Right lobe of liver (tissue), 6 donors: ENCODE results near the gene MYOM1. TPM values are rescaled to one million over a fixed set of nuclear protein-coding genes. Genes with fewer than 3 reads are reported as not detected.

Experiments used
- ATAC-seq, 4 donors: fragments of 200-7000 bp; cut with Tn5 transposase; one replicate each; pipeline ENCODE4 v1.9.1; 2020; ENCODE audit warnings: mild to moderate bottlenecking in 4 of 4, moderate library complexity in 4 of 4
- DNase-seq, 3 donors: peaks; one replicate each; pipeline ENCODE4 v3.0.0-alpha.2; 2020
- H3K27ac ChIP-seq, 3 donors: fragments of 200-600 bp; one replicate each; pipeline ENCODE4 v1.8.0; 2022
- H3K27me3 ChIP-seq, 2 donors: fragments of 200-600 bp; one replicate each; pipeline ENCODE4 v1.8.0; 2022
- H3K36me3 ChIP-seq, 4 donors: fragments of 200-600 bp; sonication (generic) in 1 of 4; one replicate each; pipeline versions ENCODE4 v1.5.1 to v1.8.0; 2017 to 2022; ENCODE audit warnings: control low read depth in 1 of 4
- H3K4me1 ChIP-seq, 4 donors: fragments of 200-600 bp; sonication (generic) in 1 of 4; one replicate each; pipeline versions ENCODE4 v1.5.1 to v1.8.0; 2017 to 2022; ENCODE audit warnings: control low read depth in 1 of 4
- H3K4me3 ChIP-seq, 3 donors: fragments of 200-600 bp; one replicate each; pipeline ENCODE4 v1.8.0; 2022
- H3K9me3 ChIP-seq, 4 donors: fragments of 200-600 bp; sonication (generic) in 1 of 4; one replicate each; pipeline versions ENCODE4 v1.5.1 to v1.8.0; 2017 to 2022; ENCODE audit warnings: control low read depth in 1 of 4
- POLR2A ChIP-seq: fragments of 450-650 bp; IDR thresholded peaks from one replicate; pipeline ENCODE4 v1.6.1; 2017; ENCODE audit warnings: antibody characterized with exemption, mild to moderate bottlenecking
- WGBS: methylation state at CpG from one replicate; pipeline ENCODE4 v1.1.6; 2018; ENCODE audit warnings: low coverage, low lambda C conversion rate; ENCODE audit not compliant: insufficient coverage; ENCODE audit errors: missing lambda C conversion rate; 5-methylcytosine and 5-hydroxymethylcytosine counted together
- intact Hi-C, 2 donors: fragments of 100-400 bp; cut with DNase I; formaldehyde crosslinking; loops; one replicate each; pipeline versions ENCODE4 v1.11.2 to v1.14.1; 2022
- total RNA-seq, 6 experiments: library from RNA; depleted of rRNA in 2 of 6; stranded (reverse); fragments of >200 nt in 2 of 6; fragmentation: NEBNext Ultra II Directional in 3 of 6; extraction: Animal tissue kit (Norgen Biotek cat#: 25700) in 3 of 6; gene quantifications; one replicate each; pipeline versions ENCODE4 v1.1.0 to v1.2.4, GENCODE V29; 2016 to 2023
- TF ChIP-seq, protein P1 (sequence below), 4 donors: fragments of 200-600 bp in 3 of 4; fragments of 450-650 bp in 1 of 4; IDR thresholded peaks; one replicate each; pipeline versions ENCODE4 v1.5.1 to v1.8.0; 2016 to 2022; ENCODE audit warnings: antibody characterized with exemption in 4 of 4, mild to moderate bottlenecking in 2 of 4
- donor health status: DM: no; HTN: yes; CAD: no.
- donor health status: DM: no; HTN: no; CAD: no.
- donor health status: DM: no; HTN: no; CAD: no.
- donor health status: DM: no; HTN: yes; CAD: no.
- donor health status: DM: no; HTN: yes; CAD: no.

Gene MYOM1
- total RNA-seq, 6 experiments from 2014 or later: 3.1 to 64.5 (median 19.1) TPM

DNA sequence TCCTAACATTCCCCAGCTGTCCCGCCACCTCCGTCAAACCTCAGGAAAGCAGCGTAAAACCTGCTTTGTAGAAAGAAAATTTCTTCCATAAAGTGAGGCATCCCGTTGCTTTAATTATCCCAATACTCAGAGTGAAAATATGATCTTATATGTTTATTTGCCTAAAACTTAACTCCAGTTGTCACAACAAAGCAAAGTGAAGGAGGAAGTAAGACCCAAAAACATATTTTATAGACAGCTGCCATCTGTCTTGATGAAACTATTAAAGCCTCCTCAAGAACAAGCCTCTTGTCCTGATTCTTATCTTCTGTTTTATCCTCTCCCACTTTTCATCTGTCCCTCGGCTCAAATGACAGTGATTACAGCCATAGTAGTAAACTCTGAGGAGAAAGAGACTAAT is 177.9 kb downstream of the MYOM1 start:
- Histone ChIP-seq H3K27me3 (no peaks in the 10 kb centered on the region), H3K27ac (no peak overlapping the region), H3K4me3 (no peak overlapping the region), H3K4me1 (peaks cover 0 to 10% (median 5%) of the 10 kb centered on the region in 4 donors), H3K9me3 (no peaks in the 10 kb centered on the region), H3K36me3 (no peaks in the 10 kb centered on the region)
- 87% methylated on average over 5 of the region's 5 CpGs for WGBS
- intact Hi-C loops: no loop called here
- ATAC-seq: no peak
- no peak for DNase-seq
- TF ChIP-seq POLR2A: no peak
- TF ChIP-seq, protein P1, sequence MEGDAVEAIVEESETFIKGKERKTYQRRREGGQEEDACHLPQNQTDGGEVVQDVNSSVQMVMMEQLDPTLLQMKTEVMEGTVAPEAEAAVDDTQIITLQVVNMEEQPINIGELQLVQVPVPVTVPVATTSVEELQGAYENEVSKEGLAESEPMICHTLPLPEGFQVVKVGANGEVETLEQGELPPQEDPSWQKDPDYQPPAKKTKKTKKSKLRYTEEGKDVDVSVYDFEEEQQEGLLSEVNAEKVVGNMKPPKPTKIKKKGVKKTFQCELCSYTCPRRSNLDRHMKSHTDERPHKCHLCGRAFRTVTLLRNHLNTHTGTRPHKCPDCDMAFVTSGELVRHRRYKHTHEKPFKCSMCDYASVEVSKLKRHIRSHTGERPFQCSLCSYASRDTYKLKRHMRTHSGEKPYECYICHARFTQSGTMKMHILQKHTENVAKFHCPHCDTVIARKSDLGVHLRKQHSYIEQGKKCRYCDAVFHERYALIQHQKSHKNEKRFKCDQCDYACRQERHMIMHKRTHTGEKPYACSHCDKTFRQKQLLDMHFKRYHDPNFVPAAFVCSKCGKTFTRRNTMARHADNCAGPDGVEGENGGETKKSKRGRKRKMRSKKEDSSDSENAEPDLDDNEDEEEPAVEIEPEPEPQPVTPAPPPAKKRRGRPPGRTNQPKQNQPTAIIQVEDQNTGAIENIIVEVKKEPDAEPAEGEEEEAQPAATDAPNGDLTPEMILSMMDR (IDR thresholded peaks at IDR 0.05): no peak

DNA sequence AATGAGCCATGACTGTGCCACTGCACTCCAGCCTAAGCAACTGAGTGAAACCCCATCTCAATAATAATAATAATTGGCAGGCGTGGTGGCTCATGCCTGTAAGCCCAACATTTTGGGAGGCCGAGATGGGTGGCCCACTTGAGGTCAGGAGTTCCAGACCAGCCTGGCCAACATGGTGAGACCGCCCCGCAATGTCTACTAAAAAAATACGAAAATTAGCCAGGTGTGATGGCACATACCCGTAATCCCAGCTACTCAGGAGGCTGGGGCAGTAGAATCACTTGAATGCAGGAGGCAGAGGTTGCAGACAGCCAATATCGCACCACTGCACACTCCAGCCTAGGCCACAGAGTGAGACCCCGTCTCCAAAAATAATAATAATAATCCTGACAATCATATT is 178.9 kb downstream of the MYOM1 start:
- DNase-seq (no peak), ATAC-seq (no peak)
- Histone ChIP-seq H3K4me1 (peaks cover 0 to 10% (median 5%) of the 10 kb centered on the region in 4 donors), H3K9me3 (no peaks in the 10 kb centered on the region), H3K27ac (no peak overlapping the region), H3K27me3 (no peaks in the 10 kb centered on the region), H3K4me3 (no peak overlapping the region), H3K36me3 (no peaks in the 10 kb centered on the region)
- intact Hi-C loops: no loop called here
- TF ChIP-seq POLR2A: no peak
- 91% methylated on average over 3 of the region's 8 CpGs for WGBS

DNA sequence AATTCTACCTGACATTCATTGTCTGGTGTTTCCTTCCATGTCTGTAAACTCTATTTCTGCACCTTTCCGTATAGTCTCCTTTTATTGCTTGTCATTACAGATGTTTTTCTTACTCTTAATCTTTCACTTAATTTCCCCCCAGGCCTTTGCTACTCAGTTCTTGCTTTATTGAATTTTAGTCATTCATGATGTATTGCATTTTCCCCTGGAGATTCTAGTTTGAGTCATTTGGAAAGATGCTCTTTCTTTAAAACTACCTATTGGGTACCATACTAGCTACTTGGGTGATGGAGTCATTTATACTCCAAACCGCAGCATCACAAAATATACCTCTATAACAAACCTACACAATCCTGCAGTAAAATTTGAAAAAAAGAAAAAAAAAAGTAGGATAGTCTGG is 179.6 kb downstream of the MYOM1 start:
- Histone ChIP-seq H3K4me3 (no peak overlapping the region), H3K27me3 (no peaks in the 10 kb centered on the region), H3K9me3 (no peaks in the 10 kb centered on the region), H3K36me3 (no peaks in the 10 kb centered on the region), H3K4me1 (peaks cover 0 to 7% (median 2%) of the 10 kb centered on the region in 4 donors), H3K27ac (no peak overlapping the region)
- WGBS: 91% methylated on average over 2 of the region's 2 CpGs
- DNase-seq (no peak), ATAC-seq (no peak)
- TF ChIP-seq, protein P1 (IDR thresholded peaks at IDR 0.05): no peak
- no peak for TF ChIP-seq POLR2A
- intact Hi-C loops: no loop called here

DNA sequence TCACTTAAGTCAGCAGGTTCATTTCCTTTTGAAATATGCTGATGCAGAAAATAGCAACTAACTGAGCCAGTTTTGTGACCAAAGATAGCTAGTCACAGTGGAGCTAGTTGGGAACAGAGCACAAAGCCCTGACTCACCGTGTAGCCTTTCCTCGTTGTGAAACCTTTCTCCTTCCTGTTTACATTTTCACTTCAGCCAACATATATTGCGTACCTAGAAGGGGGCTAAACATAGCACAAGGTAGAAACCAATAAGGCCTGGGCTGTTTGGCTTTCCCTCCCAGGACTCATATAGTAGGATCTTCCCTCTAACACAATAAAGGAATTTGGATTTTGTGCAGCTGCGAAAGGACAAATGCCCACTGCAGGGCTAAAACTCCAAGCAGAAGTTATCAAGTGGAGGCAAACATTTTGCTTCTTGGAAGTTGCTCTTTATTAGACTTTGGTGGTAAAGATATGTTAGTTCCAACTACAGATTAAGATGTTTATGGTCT is 182.3 kb downstream of the MYOM1 start:
- Histone ChIP-seq H3K4me3 (no peak overlapping the region), H3K27ac (peak overlapping the region in 2 of 3 donors; percentile 46 to 54), H3K4me1 (peaks cover 0 to 3% (median 0%) of the 10 kb centered on the region in 4 donors), H3K36me3 (no peaks in the 10 kb centered on the region), H3K9me3 (no peaks in the 10 kb centered on the region), H3K27me3 (no peaks in the 10 kb centered on the region)
- 14% methylated on average over 4 of the region's 4 CpGs for WGBS
- DNase-seq (peak in 1 of 3 donors; percentile 40), ATAC-seq (peak; percentile 90 to 98 (median 96))
- intact Hi-C loops: no loop called here
- no peak for TF ChIP-seq POLR2A
- TF ChIP-seq, protein P1 (IDR thresholded peaks at IDR 0.05): no peak

DNA sequence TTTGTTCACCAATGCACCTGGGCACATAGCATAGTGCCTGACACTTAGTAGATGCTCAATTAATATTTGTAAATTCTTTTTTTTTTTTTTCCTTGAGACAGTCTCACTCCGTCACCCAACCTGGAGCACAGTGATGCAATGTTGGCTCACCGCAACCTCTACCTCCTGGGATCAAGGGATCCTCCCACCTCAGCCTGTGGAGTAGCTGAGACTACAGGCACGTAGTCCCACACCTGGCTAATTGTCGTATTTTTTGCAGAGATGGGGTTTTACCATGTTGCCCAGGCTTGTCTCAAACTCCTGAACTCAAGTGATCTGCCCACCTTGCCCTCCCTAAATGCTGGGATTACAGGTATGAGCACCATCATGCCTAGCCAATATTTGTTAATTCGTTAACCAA is 183.7 kb downstream of the MYOM1 start:
- no peaks in the 10 kb centered on the region for H3K36me3 ChIP-seq
- DNase-seq (peak in 1 of 3 donors; percentile 33), ATAC-seq (no peak)
- no peaks in the 10 kb centered on the region for H3K27me3 ChIP-seq
- intact Hi-C loops: no loop called here
- no peak overlapping the region for H3K4me3 ChIP-seq
- H3K4me1 ChIP-seq: peaks cover 0 to 3% (median 0%) of the 10 kb centered on the region in 4 donors
- 84% methylated on average over 5 of the region's 5 CpGs for WGBS
- no peak for TF ChIP-seq POLR2A
- TF ChIP-seq, protein P1 (IDR thresholded peaks at IDR 0.05): no peak
- H3K27ac ChIP-seq: no peak overlapping the region
- H3K9me3 ChIP-seq: no peaks in the 10 kb centered on the region
